ENCODE measurements around the gene CCL18.
"Not testable (repeated sequence)": the region's sequence is repeated elsewhere in the genome, so short reads cannot be mapped to it uniquely, and the experiment has no call there.

Gene CCL18

GRCh38 chr17:36063786-36064541 is at the start of gene CCL18:
TSS of gene CCL18 (plus strand) at chr17:36064272. CDS start at chr17:36064343, 71 bp downstream.
- DNase-seq (ENCODE audit: low spot score), result no peak
- no peak for TF ChIP-seq CTCF (IDR thresholded peaks at IDR 0.05; ENCODE audit: extremely low read depth, insufficient read depth, missing control alignments)
- in situ Hi-C loops (cut with MboI; ENCODE audit: low pct_unique_long_range_greater_than_20kb, low sequenced_read_pairs, unreplicated experiment), result no loop called here

- in situ Hi-C loops (cut with MboI; ENCODE audit: low pct_unique_long_range_greater_than_20kb, low sequenced_read_pairs, unreplicated experiment), result loop anchor here (10.0 kb wide), 1 partner anchor 60 kb away; no protein-coding TSS in a partner anchor
- TF ChIP-seq CTCF (IDR thresholded peaks at IDR 0.05; ENCODE audit: extremely low read depth, insufficient read depth, missing control alignments), result no peak
- no peak for DNase-seq (ENCODE audit: low spot score)
These were observed 49.1 kb upstream of the CCL18 start for GRCh38 chr17:36014946-36015345.

- in situ Hi-C loops (cut with MboI; ENCODE audit: low pct_unique_long_range_greater_than_20kb, low sequenced_read_pairs, unreplicated experiment), result loop anchor here (10.0 kb wide), 1 partner anchor 59 kb away; no protein-coding TSS in a partner anchor
- DNase-seq (ENCODE audit: low spot score), result not testable (repeated sequence)
These were observed 48.2 kb upstream of the CCL18 start for GRCh38 chr17:36015895-36016294.

DNA sequence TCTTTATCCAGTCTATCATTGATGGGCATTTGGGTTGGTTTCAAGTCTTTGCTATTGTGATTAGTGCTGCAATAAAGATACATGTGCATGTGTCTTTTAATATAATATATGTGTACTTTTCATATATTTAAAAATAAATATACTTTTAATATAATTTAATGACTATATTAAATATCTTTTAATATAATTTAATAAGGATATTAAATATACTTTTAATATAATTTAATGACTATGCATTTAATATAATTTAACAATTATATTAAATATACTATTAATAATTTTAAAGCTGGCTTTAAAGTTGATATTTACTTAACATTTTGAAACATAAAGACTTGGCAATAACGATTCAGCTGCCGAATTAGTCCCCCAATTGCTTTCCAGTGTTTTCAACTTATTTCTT is 47.5 kb upstream of the CCL18 start:
- in situ Hi-C loops (cut with MboI; ENCODE audit: low pct_unique_long_range_greater_than_20kb, low sequenced_read_pairs, unreplicated experiment), result loop anchor here (10.0 kb wide), 1 partner anchor 58 kb away; no protein-coding TSS in a partner anchor

DNA sequence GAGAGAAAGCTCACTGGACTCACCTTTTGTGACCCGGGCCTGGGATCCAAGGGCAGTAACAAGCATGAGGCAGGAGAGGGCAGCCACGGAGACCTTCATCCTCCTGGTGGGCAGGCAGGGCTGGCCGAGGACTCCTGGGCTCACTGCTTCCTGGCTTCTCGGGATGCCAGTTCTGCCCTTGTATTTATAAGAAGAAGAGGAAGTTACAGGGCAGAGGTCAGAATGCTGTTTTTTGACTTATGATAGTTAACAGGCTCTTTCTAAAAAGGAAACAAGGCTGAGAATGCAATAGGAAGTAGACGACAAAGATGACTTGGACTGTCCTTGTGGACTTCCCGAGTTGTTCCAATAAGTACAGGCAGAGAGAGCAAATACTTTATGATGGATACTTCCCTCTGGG is 46.3 kb upstream of the CCL18 start, which contains the start of gene CCL23:
TSS of gene CCL23 (minus strand) at position 174 of the 400 bp plus-strand sequence. CDS start at position 99, 75 bp downstream.
- in situ Hi-C loops (cut with MboI; ENCODE audit: low pct_unique_long_range_greater_than_20kb, low sequenced_read_pairs, unreplicated experiment), result loop anchor here (10.0 kb wide), 1 partner anchor 57 kb away; no protein-coding TSS in a partner anchor
- no peak for TF ChIP-seq CTCF (IDR thresholded peaks at IDR 0.05; ENCODE audit: extremely low read depth, insufficient read depth, missing control alignments)
- DNase-seq (ENCODE audit: low spot score), result no peak

More for the DNA sequence above, 47.5 kb upstream of the CCL18 start:
- DNase-seq (ENCODE audit: low spot score), result no peak
- no peak for TF ChIP-seq CTCF (IDR thresholded peaks at IDR 0.05; ENCODE audit: extremely low read depth, insufficient read depth, missing control alignments)

DNA sequence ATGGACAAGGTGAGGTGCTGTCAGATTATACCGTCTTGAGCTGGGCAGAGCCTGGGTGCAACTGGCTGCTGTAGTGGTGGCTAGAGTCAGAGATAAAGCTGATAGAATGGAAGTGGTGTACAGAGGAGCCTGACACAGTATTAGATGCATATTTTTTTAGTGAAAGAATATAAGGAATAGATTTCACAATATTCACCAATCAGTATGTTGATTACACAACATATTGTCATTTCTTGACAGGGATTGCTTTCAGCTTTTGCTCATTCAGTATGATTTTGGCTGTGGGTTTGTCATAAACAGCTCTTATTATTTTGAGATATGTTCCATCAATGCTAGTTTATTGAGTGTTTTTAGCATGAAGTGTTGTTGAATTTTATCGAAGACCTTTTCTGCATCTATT is 44.6 kb upstream of the CCL18 start:
- TF ChIP-seq CTCF (IDR thresholded peaks at IDR 0.05; ENCODE audit: extremely low read depth, insufficient read depth, missing control alignments), result no peak
- in situ Hi-C loops (cut with MboI; ENCODE audit: low pct_unique_long_range_greater_than_20kb, low sequenced_read_pairs, unreplicated experiment), result loop anchor here (10.0 kb wide), 1 partner anchor 55 kb away; no protein-coding TSS in a partner anchor
- DNase-seq (ENCODE audit: low spot score), result no peak
